ENCODE results near the gene SLC4A1AP.
"Not testable (repeated sequence)": the region's sequence is repeated elsewhere in the genome, so short reads cannot be mapped to it uniquely, and the experiment has no call there.

GRCh38 chr2:27630257-27630656 is 33.4 kb upstream of the SLC4A1AP start:
- not testable (repeated sequence) for TF ChIP-seq CTCF (conservative IDR thresholded peaks at IDR 0.05; ENCODE audit: low read depth, low read length); EZH2 (IDR thresholded peaks at IDR 0.05; ENCODE audit: low read length, unreplicated experiment)
